Fibroblast of the aortic adventitia (primary cell): ENCODE results near the gene SLC15A5. TPM values are rescaled to one million over a fixed set of nuclear protein-coding genes. Genes with fewer than 3 reads are reported as not detected.

Experiments used
- DNase-seq: peaks from one replicate; pipeline ENCODE4 v3.0.0-alpha.2; 2010; ENCODE audit warnings: low read depth
- H3K4me3 ChIP-seq: 2 replicates; pipeline ENCODE4 v1.5.1; 2011; ENCODE audit warnings: low read depth, mild to moderate bottlenecking, control low read depth, low read length, moderate library complexity
- total RNA-seq: library from RNA; depleted of rRNA; stranded (reverse); fragments of >200 nt; gene quantifications from 2 replicates; pipeline ENCODE4 v1.2.3, GENCODE V29; 2012; ENCODE audit warnings: low replicate concordance
- TF ChIP-seq, protein P1 (sequence below): IDR thresholded peaks from 2 replicates; pipeline ENCODE4 v1.5.1; 2011; ENCODE audit warnings: mild to moderate bottlenecking, low read length, control low read depth, inconsistent platforms; ENCODE audit not compliant: insufficient read depth

Gene SLC15A5, protein sequence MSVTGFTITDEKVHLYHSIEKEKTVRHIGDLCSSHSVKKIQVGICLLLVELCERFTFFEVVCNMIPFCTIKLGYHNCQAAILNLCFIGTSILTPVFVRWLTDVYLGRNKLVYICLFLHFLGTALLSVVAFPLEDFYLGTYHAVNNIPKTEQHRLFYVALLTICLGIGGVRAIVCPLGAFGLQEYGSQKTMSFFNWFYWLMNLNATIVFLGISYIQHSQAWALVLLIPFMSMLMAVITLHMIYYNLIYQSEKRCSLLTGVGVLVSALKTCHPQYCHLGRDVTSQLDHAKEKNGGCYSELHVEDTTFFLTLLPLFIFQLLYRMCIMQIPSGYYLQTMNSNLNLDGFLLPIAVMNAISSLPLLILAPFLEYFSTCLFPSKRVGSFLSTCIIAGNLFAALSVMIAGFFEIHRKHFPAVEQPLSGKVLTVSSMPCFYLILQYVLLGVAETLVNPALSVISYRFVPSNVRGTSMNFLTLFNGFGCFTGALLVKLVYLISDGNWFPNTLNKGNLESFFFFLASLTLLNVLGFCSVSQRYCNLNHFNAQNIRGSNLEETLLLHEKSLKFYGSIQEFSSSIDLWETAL
- total RNA-seq: not detected in 2 replicates

DNA sequence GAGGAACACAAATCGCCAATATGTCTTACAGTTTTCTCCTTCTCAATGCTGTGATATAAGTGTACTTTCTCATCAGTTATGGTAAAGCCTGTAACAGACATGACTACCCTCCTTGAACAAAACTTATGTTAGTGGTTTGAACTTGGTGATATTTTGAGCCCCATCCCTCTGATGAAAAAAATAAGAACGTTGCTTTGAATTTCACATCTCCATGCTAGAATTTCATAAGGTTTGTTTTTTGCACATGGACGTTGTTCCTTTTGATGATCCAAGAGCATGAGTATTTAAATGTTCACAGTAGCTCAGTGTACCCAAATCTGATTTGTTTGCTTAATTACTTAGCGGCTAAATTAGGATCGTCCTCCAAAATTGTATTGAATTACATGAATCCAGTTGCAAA is at the start of gene SLC15A5:
SLC15A5 (minus strand) TSS at position 101 of the 400 bp plus-strand sequence; CDS start at position 101, 0 bp downstream.
- no peak within 1 kb of the TSS for H3K4me3 ChIP-seq
- TF ChIP-seq, protein P1, sequence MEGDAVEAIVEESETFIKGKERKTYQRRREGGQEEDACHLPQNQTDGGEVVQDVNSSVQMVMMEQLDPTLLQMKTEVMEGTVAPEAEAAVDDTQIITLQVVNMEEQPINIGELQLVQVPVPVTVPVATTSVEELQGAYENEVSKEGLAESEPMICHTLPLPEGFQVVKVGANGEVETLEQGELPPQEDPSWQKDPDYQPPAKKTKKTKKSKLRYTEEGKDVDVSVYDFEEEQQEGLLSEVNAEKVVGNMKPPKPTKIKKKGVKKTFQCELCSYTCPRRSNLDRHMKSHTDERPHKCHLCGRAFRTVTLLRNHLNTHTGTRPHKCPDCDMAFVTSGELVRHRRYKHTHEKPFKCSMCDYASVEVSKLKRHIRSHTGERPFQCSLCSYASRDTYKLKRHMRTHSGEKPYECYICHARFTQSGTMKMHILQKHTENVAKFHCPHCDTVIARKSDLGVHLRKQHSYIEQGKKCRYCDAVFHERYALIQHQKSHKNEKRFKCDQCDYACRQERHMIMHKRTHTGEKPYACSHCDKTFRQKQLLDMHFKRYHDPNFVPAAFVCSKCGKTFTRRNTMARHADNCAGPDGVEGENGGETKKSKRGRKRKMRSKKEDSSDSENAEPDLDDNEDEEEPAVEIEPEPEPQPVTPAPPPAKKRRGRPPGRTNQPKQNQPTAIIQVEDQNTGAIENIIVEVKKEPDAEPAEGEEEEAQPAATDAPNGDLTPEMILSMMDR: no peak
- DNase-seq: no peak

DNA sequence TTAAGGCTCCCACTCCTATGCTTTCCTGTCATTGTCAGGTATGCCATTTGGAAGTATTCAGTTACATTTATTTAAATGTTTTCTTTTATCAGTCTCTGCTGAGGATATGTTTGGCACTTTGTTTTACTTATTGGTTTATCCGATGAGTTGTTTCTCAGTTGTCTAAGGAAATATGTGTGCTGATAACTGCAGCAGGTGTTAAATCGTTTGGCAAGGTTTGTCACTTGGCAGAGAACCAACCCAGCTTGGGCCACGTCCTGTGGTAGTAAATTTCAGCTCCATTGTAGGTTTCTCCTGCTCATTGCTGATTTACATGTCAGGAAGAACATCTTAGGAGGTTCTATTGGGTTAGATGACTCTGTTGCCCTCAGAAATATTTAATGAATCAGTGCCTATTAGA is 47.9 kb upstream of the SLC15A5 start:
- no peak overlapping the region for H3K4me3 ChIP-seq
- TF ChIP-seq, protein P1: no peak
- no peak for DNase-seq

DNA sequence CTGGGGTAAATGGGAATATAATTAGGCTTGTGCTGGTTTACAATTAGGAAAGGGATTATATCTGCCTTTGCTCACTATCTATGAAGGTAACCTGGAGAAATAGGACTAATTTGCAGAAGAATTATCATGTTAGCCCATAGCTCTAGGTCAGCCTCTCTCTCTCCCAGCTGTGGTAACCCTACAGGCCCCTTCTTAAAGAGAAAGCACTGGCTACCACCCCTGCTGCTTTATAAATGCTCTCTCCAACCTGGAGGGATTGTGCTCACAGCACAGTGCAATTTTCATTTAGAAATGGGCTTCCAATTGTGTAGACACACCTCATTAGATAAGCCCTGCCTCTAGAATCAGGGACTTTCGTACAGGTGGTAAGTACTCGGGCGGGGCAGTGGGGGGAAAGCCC is 47.3 kb upstream of the SLC15A5 start:
- no peak overlapping the region for H3K4me3 ChIP-seq
- TF ChIP-seq, protein P1: no peak
- no peak for DNase-seq

DNA sequence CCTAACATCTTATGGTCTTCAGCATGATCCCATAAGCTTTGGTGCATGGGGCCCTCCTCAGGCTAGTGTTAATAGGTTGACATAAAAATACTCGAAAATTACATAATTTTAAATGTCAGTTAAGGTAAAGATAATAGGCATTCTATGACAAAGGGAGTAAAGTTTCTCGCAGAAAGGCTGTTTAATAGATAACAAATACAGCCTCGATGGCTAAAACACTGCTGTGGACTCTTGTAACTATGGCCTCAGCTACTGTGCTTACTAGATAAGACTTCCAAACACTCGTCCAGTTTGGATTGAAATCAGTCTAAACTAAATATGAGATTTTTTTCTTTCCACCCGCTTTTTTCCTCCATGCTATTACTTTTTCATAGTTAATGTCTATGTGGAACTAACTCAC is 46.8 kb upstream of the SLC15A5 start:
- no peak overlapping the region for H3K4me3 ChIP-seq
- no peak for DNase-seq
- TF ChIP-seq, protein P1: no peak

DNA sequence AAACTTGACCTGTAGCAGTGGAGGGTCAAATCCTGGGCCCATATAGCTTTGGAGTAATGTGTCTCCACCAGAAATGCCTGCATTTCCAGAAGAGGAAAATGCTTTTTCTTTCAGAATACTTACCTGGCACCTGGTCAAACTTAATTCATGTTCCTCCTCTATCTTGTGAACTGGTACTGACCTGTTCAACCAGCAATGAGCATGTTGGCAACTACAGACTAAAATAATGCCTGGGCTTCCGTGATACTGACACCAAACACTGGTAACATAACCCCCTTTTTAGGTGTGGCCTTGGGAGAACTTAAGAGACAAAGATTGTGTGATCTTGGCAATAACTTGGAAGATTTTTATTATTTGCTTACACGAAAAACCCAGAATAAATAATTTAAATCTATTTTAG is 46.2 kb upstream of the SLC15A5 start:
- no peak overlapping the region for H3K4me3 ChIP-seq
- DNase-seq: no peak
- TF ChIP-seq, protein P1: no peak

DNA sequence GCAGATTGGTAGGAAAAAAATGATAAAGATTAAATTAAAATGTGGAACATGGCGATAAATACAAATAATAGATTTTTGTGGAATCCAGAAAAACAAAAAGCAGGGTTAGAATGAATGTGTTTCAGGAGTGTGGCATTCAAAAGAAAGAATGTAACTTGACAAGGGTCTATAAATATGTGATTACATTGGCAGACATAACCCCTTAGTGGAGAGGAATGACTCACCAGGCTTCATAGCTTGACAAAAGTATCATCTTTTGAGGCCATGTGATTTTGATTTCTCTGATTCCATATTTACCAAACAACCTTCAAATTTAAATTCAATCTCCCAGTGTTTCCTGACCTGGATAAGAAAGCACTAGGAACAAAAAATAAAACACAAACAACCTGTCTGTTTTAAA is 45.5 kb upstream of the SLC15A5 start:
- TF ChIP-seq, protein P1: no peak
- peak; percentile 24 for DNase-seq
- no peak overlapping the region for H3K4me3 ChIP-seq
